ENCODE results near the gene PLPP4.

The PLPP4 gene

DNA sequence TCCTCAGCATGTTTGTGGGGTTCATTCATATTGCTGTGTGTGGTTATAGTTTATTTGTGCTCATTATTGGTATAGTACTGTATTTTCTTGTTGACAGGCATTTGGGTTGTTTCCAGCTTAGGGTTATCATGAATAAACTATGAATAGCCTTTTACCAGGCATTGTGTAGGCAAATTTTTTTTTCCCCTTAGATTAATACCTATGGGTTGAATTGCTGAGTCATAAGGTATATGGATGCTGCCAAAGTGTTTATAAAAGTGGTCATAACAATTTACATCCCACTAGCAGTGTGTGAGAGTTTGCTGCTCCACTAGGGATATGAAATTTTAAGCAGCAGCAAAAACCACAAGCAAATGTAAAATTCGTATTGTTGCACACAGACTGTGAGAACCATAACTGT lies 175.0 kb downstream of the PLPP4 start:
- Histone ChIP-seq H3K27ac (ENCODE audit: low read length) (no peak overlapping the region), H3K79me2 (ENCODE audit: insufficient read depth, low read length) (no peaks in the 10 kb centered on the region), H3K4me1 (ENCODE audit: insufficient read depth, low read length) (no peaks in the 10 kb centered on the region), H4K20me1 (ENCODE audit: insufficient read depth, low read length) (no peaks in the 10 kb centered on the region), H2AFZ (ENCODE audit: low read depth, low read length) (no peak overlapping the region), H3K9me3 (ENCODE audit: insufficient read depth, low read length, severe bottlenecking) (no peaks in the 10 kb centered on the region), H3K4me2 (ENCODE audit: insufficient read depth, low read length) (no peak overlapping the region), H3K4me3 (ENCODE audit: low read depth in 1 of 2, low read length in 2 of 2) (no peak overlapping the region), H3K27me3 (ENCODE audit: insufficient read depth, low read length, poor library complexity) (no peaks in the 10 kb centered on the region), H3K36me3 (ENCODE audit: insufficient read depth, low read length) (no peaks in the 10 kb centered on the region), H3K9ac (ENCODE audit: low read depth, low read length) (no peak overlapping the region)
- DNase-seq (no peak), ATAC-seq (ENCODE audit: insufficient read depth, low read depth) (no peak)
- TF ChIP-seq CTCF (IDR thresholded peaks at IDR 0.05; ENCODE audit: borderline replicate concordance, extremely low read depth, low read length, poor library complexity, severe bottlenecking) (no peak), EZH2 (IDR thresholded peaks at IDR 0.05; ENCODE audit: borderline replicate concordance, low read depth, low read length, severe bottlenecking) (no peak)

DNA sequence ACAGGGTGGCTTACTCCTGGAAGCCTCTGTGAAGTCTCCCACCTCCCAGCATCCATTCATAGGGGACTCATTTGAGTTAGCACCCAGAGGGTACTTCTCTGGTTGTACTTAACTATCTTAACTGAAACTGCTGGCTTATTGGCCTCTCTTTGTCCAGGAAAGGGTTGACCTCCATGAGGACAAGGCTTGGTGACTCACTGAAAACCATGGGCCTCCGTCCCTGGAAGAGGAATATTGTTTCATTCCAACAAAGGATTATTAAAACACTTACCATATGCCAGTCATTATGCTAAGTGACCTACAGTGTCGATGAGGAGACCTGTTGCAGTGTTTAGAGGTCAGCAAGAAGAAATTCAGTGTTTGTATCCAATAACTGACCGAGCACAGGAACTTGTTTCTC lies 175.9 kb downstream of the PLPP4 start:
- Histone ChIP-seq H3K27me3 (ENCODE audit: insufficient read depth, low read length, poor library complexity) (no peaks in the 10 kb centered on the region), H3K4me2 (ENCODE audit: insufficient read depth, low read length) (no peak overlapping the region), H3K79me2 (ENCODE audit: insufficient read depth, low read length) (no peaks in the 10 kb centered on the region), H3K4me3 (ENCODE audit: low read depth in 1 of 2, low read length in 2 of 2) (no peak overlapping the region), H2AFZ (ENCODE audit: low read depth, low read length) (no peak overlapping the region), H4K20me1 (ENCODE audit: insufficient read depth, low read length) (no peaks in the 10 kb centered on the region), H3K9me3 (ENCODE audit: insufficient read depth, low read length, severe bottlenecking) (no peaks in the 10 kb centered on the region), H3K36me3 (ENCODE audit: insufficient read depth, low read length) (no peaks in the 10 kb centered on the region), H3K27ac (ENCODE audit: low read length) (no peak overlapping the region), H3K4me1 (ENCODE audit: insufficient read depth, low read length) (no peaks in the 10 kb centered on the region), H3K9ac (ENCODE audit: low read depth, low read length) (no peak overlapping the region)
- TF ChIP-seq EZH2 (IDR thresholded peaks at IDR 0.05; ENCODE audit: borderline replicate concordance, low read depth, low read length, severe bottlenecking) (no peak), CTCF (IDR thresholded peaks at IDR 0.05; ENCODE audit: borderline replicate concordance, extremely low read depth, low read length, poor library complexity, severe bottlenecking) (no peak)
- no peak for DNase-seq
- no peak for ATAC-seq (ENCODE audit: insufficient read depth, low read depth)

GRCh38 chr10:120634659-120635058 lies 177.6 kb downstream of the PLPP4 start:
- TF ChIP-seq CTCF (IDR thresholded peaks at IDR 0.05; ENCODE audit: borderline replicate concordance, extremely low read depth, low read length, poor library complexity, severe bottlenecking) (no peak), EZH2 (IDR thresholded peaks at IDR 0.05; ENCODE audit: borderline replicate concordance, low read depth, low read length, severe bottlenecking) (no peak)
- ATAC-seq (ENCODE audit: insufficient read depth, low read depth) (no peak), DNase-seq (no peak)
- Histone ChIP-seq H2AFZ (ENCODE audit: low read depth, low read length) (no peak overlapping the region), H3K4me3 (ENCODE audit: low read depth in 1 of 2, low read length in 2 of 2) (no peak overlapping the region), H3K27ac (ENCODE audit: low read length) (no peak overlapping the region), H3K27me3 (ENCODE audit: insufficient read depth, low read length, poor library complexity) (no peaks in the 10 kb centered on the region), H3K36me3 (ENCODE audit: insufficient read depth, low read length) (no peaks in the 10 kb centered on the region), H3K9ac (ENCODE audit: low read depth, low read length) (no peak overlapping the region), H3K4me1 (ENCODE audit: insufficient read depth, low read length) (no peaks in the 10 kb centered on the region), H4K20me1 (ENCODE audit: insufficient read depth, low read length) (no peaks in the 10 kb centered on the region), H3K79me2 (ENCODE audit: insufficient read depth, low read length) (no peaks in the 10 kb centered on the region), H3K4me2 (ENCODE audit: insufficient read depth, low read length) (no peak overlapping the region), H3K9me3 (ENCODE audit: insufficient read depth, low read length, severe bottlenecking) (no peaks in the 10 kb centered on the region)

Measured in DND-41 (cell line).